Breast epithelium (tissue), 3 donors: ENCODE data around the gene SLC17A3.

Experiments used
- CTCF ChIP-seq, 3 donors: fragments of 450-650 bp; IDR thresholded peaks; one replicate each; pipeline ENCODE4 v1.5.1; 2016 to 2017; ENCODE audit warnings: antibody characterized with exemption in 3 of 3, mild to moderate bottlenecking in 3 of 3, moderate library complexity in 3 of 3
- POLR2A ChIP-seq: fragments of 450-650 bp; IDR thresholded peaks from one replicate; pipeline ENCODE4 v1.6.1; 2016; ENCODE audit warnings: antibody characterized with exemption, mild to moderate bottlenecking, moderate library complexity
- POLR2AphosphoS5 ChIP-seq, 3 donors: sonication (generic); formaldehyde crosslinking; IDR thresholded peaks; one replicate each; pipeline ENCODE4 v1.6.1; 2017; ENCODE audit warnings: antibody characterized with exemption in 3 of 3

GRCh38 chr6:25832670-25833069 lies 41.4 kb downstream of the SLC17A3 start:
- no peak for TF ChIP-seq CTCF (IDR thresholded peaks at IDR 0.05)
- no peak for TF ChIP-seq POLR2A
- TF ChIP-seq POLR2AphosphoS5 (IDR thresholded peaks at IDR 0.05): no peak
